H1 (cell line): ENCODE data around the gene IGF2BP3.

Experiments used
- CTCF ChIP-seq, 3 experiments: IDR thresholded peaks; 1 replicate in 2 of 3; 2 replicates in 1 of 3; pipeline versions ENCODE4 v1.5.1 to v1.6.1; 2011; ENCODE audit warnings: low read length in 3 of 3, mild to moderate bottlenecking in 3 of 3, inconsistent platforms in 2 of 3, low read depth in 1 of 3, moderate library complexity in 1 of 3; ENCODE audit not compliant: insufficient read depth in 1 of 3; ENCODE audit errors: control extremely low read depth in 1 of 3
- JUND ChIP-seq: IDR thresholded peaks from 2 replicates; pipeline ENCODE4 v1.6.1; 2011; ENCODE audit warnings: mild to moderate bottlenecking, improper control_type of control experiment, low read length
- POLR2A ChIP-seq, 2 experiments: IDR thresholded peaks; 1 replicate in 1 of 2; 2 replicates in 1 of 2; pipeline ENCODE4 v1.6.1; 2011; ENCODE audit warnings: low read depth in 2 of 2, low read length in 2 of 2, mild to moderate bottlenecking in 2 of 2; ENCODE audit errors: control extremely low read depth in 1 of 2

- TF ChIP-seq JUND: no peak
- no peak for TF ChIP-seq POLR2A (IDR thresholded peaks at IDR 0.05; ENCODE audit: control extremely low read depth in 1 of 2, low read depth in 2 of 2, low read length in 2 of 2)
- TF ChIP-seq CTCF (IDR thresholded peaks at IDR 0.05; ENCODE audit: control extremely low read depth in 1 of 3, insufficient read depth in 1 of 3, low read depth in 1 of 3, low read length in 3 of 3): no peak
These were observed 123.1 kb downstream of the IGF2BP3 start for GRCh38 chr7:23347033-23347681.
